ENCODE results near the gene MRM3.

DNA sequence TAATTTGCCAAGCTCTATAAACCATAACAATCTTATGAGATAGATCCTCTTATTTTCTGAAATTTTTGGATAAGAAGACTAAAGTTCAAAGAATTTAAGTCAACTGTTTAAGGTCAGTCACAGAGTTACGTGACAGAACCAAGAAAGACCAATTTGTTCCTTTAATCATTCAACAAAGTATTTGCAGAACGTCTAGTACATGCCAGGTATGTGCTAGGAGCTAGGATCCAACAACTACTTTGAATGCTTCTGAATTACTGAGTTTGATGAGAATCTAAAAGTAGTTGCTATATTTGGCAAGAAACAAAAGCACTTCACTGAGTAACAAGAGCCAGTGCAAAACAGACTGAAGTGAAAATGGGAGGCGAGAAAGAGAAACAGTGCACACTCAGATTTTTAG lies 15.1 kb upstream of the MRM3 start:
- TF ChIP-seq, protein P1, sequence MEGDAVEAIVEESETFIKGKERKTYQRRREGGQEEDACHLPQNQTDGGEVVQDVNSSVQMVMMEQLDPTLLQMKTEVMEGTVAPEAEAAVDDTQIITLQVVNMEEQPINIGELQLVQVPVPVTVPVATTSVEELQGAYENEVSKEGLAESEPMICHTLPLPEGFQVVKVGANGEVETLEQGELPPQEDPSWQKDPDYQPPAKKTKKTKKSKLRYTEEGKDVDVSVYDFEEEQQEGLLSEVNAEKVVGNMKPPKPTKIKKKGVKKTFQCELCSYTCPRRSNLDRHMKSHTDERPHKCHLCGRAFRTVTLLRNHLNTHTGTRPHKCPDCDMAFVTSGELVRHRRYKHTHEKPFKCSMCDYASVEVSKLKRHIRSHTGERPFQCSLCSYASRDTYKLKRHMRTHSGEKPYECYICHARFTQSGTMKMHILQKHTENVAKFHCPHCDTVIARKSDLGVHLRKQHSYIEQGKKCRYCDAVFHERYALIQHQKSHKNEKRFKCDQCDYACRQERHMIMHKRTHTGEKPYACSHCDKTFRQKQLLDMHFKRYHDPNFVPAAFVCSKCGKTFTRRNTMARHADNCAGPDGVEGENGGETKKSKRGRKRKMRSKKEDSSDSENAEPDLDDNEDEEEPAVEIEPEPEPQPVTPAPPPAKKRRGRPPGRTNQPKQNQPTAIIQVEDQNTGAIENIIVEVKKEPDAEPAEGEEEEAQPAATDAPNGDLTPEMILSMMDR (IDR thresholded peaks at IDR 0.05; ENCODE audit: extremely low read depth in 1 of 2, insufficient read depth in 1 of 2, low read depth in 1 of 2, low read length in 2 of 2) = no peak
- TF ChIP-seq JUN (IDR thresholded peaks at IDR 0.05; ENCODE audit: borderline replicate concordance, insufficient read depth, insufficient read length, low read depth) = no peak
- no peak for TF ChIP-seq EZH2 (IDR thresholded peaks at IDR 0.05; ENCODE audit: borderline replicate concordance, low read depth, low read length, severe bottlenecking)
- TF ChIP-seq POLR2A (IDR thresholded peaks at IDR 0.05; ENCODE audit: low read depth, low read length) = no peak
- TF ChIP-seq FOS (IDR thresholded peaks at IDR 0.05; ENCODE audit: borderline replicate concordance, insufficient read depth, low read length) = no peak
- no peak for TF ChIP-seq POLR2AphosphoS5 (IDR thresholded peaks at IDR 0.05; ENCODE audit: insufficient read depth, low read depth, low read length)
